H1 (cell line): ENCODE results near the gene DAPL1. TPM values are rescaled to one million over a fixed set of nuclear protein-coding genes. Genes with fewer than 3 reads are reported as not detected.

Source experiments
- CBX8 ChIP-seq: fragments of 300-800, 300-1000 bp; sonication (generic); IDR thresholded peaks from 2 replicates; pipeline ENCODE4 v1.7.1; 2016; ENCODE audit warnings: low read depth, low read length, borderline replicate concordance
- CHD1 ChIP-seq: IDR thresholded peaks from 2 replicates; pipeline ENCODE4 v1.6.1; 2012; ENCODE audit warnings: low read depth, low read length, improper control_type of control experiment
- EP300 ChIP-seq, 2 experiments: IDR thresholded peaks; 1 replicate in 1 of 2; 2 replicates in 1 of 2; pipeline ENCODE4 v1.6.1; 2011 to 2012; ENCODE audit warnings: low read depth in 2 of 2, low read length in 2 of 2, mild to moderate bottlenecking in 2 of 2, borderline replicate concordance in 1 of 2, inconsistent platforms in 1 of 2, moderate library complexity in 1 of 2
- EZH2 ChIP-seq: fragments of 200-600 bp; sonication (generic); IDR thresholded peaks from 2 replicates; pipeline ENCODE4 v1.7.1; 2012; ENCODE audit warnings: low read depth, mild to moderate bottlenecking, moderate library complexity, low read length, inconsistent platforms; ENCODE audit not compliant: severe bottlenecking
- JUND ChIP-seq: IDR thresholded peaks from 2 replicates; pipeline ENCODE4 v1.6.1; 2011; ENCODE audit warnings: mild to moderate bottlenecking, improper control_type of control experiment, low read length
- KDM4A ChIP-seq: IDR thresholded peaks from one replicate; pipeline ENCODE4 v1.7.1; 2012; ENCODE audit warnings: low read depth, mild to moderate bottlenecking, moderate library complexity, low read length, inconsistent platforms; ENCODE audit not compliant: severe bottlenecking
- RNF2 ChIP-seq: fragments of 200-900, 300-1000 bp; sonication (generic); IDR thresholded peaks from 2 replicates; pipeline ENCODE4 v1.7.1; 2016; ENCODE audit warnings: borderline replicate concordance, low read depth, mild to moderate bottlenecking, antibody characterized with exemption, low read length; ENCODE audit not compliant: poor library complexity, severe bottlenecking; ENCODE audit errors: missing control alignments
- RXRA ChIP-seq: IDR thresholded peaks from 2 replicates; pipeline ENCODE4 v1.6.1; 2011; ENCODE audit warnings: low read depth, mild to moderate bottlenecking, low read length, moderate library complexity; ENCODE audit not compliant: insufficient read depth
- polyA plus RNA-seq, 7 experiments: library from polyadenylated mRNA; depleted of rRNA in 3 of 7; stranded (reverse) in 5 of 7; unstranded in 2 of 7; fragments of >200 nt in 5 of 7; fragments of 200-250 nt in 2 of 7; gene quantifications; 1 replicate in 5 of 7; 2 replicates in 1 of 7; 4 replicates in 1 of 7; pipeline versions ENCODE4 v1.2.1 to v1.2.3, GENCODE V29; 2011 to 2013; ENCODE audit warnings: missing spikeins in 2 of 7, mixed read lengths in 2 of 7
- total RNA-seq: library from RNA; stranded (reverse); fragmentation: NEBNext Ultra II Directional; extraction: Animal tissue kit (Norgen Biotek cat#: 25700); gene quantifications from 2 replicates; pipeline ENCODE4 v1.2.1, GENCODE V29; 2021
- TF ChIP-seq, protein P1 (sequence below): fragments of 300-600 bp; sonication (generic); IDR thresholded peaks from 2 replicates; pipeline ENCODE4 v1.7.1; 2012; ENCODE audit warnings: low read length, moderate library complexity, mild to moderate bottlenecking, inconsistent platforms; ENCODE audit not compliant: insufficient replicate concordance
- TF ChIP-seq, protein P2 (sequence below): IDR thresholded peaks from 2 replicates; pipeline ENCODE4 v1.6.1; 2011; ENCODE audit warnings: low read depth, mild to moderate bottlenecking, low read length; ENCODE audit not compliant: insufficient read depth

Gene DAPL1
- total and polyA plus RNA-seq, 2 of the 8 experiments (the other 6 are each of a cell fraction or from before 2014, with no cell fraction given), result not detected

DNA sequence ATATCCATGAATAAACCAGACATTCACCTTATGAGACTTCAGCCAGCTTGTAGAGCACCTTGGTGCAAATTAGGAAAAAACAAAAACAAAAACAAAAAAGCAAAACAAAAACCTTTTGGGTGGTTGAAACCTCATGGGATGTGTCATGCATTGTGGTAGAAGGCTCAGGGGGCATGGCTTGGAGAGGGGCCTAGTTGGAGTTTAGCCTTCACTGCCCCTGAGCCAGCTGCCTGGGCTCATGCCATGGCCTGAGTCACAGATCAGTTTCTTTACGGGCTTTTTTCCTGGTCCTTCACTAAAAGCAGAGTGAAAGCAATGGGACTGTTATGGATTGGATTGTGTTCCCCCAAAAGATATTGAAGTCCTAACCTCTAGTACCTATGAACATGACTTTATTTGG is 22.0 kb upstream of the DAPL1 start (continued):
- TF ChIP-seq, protein P1, sequence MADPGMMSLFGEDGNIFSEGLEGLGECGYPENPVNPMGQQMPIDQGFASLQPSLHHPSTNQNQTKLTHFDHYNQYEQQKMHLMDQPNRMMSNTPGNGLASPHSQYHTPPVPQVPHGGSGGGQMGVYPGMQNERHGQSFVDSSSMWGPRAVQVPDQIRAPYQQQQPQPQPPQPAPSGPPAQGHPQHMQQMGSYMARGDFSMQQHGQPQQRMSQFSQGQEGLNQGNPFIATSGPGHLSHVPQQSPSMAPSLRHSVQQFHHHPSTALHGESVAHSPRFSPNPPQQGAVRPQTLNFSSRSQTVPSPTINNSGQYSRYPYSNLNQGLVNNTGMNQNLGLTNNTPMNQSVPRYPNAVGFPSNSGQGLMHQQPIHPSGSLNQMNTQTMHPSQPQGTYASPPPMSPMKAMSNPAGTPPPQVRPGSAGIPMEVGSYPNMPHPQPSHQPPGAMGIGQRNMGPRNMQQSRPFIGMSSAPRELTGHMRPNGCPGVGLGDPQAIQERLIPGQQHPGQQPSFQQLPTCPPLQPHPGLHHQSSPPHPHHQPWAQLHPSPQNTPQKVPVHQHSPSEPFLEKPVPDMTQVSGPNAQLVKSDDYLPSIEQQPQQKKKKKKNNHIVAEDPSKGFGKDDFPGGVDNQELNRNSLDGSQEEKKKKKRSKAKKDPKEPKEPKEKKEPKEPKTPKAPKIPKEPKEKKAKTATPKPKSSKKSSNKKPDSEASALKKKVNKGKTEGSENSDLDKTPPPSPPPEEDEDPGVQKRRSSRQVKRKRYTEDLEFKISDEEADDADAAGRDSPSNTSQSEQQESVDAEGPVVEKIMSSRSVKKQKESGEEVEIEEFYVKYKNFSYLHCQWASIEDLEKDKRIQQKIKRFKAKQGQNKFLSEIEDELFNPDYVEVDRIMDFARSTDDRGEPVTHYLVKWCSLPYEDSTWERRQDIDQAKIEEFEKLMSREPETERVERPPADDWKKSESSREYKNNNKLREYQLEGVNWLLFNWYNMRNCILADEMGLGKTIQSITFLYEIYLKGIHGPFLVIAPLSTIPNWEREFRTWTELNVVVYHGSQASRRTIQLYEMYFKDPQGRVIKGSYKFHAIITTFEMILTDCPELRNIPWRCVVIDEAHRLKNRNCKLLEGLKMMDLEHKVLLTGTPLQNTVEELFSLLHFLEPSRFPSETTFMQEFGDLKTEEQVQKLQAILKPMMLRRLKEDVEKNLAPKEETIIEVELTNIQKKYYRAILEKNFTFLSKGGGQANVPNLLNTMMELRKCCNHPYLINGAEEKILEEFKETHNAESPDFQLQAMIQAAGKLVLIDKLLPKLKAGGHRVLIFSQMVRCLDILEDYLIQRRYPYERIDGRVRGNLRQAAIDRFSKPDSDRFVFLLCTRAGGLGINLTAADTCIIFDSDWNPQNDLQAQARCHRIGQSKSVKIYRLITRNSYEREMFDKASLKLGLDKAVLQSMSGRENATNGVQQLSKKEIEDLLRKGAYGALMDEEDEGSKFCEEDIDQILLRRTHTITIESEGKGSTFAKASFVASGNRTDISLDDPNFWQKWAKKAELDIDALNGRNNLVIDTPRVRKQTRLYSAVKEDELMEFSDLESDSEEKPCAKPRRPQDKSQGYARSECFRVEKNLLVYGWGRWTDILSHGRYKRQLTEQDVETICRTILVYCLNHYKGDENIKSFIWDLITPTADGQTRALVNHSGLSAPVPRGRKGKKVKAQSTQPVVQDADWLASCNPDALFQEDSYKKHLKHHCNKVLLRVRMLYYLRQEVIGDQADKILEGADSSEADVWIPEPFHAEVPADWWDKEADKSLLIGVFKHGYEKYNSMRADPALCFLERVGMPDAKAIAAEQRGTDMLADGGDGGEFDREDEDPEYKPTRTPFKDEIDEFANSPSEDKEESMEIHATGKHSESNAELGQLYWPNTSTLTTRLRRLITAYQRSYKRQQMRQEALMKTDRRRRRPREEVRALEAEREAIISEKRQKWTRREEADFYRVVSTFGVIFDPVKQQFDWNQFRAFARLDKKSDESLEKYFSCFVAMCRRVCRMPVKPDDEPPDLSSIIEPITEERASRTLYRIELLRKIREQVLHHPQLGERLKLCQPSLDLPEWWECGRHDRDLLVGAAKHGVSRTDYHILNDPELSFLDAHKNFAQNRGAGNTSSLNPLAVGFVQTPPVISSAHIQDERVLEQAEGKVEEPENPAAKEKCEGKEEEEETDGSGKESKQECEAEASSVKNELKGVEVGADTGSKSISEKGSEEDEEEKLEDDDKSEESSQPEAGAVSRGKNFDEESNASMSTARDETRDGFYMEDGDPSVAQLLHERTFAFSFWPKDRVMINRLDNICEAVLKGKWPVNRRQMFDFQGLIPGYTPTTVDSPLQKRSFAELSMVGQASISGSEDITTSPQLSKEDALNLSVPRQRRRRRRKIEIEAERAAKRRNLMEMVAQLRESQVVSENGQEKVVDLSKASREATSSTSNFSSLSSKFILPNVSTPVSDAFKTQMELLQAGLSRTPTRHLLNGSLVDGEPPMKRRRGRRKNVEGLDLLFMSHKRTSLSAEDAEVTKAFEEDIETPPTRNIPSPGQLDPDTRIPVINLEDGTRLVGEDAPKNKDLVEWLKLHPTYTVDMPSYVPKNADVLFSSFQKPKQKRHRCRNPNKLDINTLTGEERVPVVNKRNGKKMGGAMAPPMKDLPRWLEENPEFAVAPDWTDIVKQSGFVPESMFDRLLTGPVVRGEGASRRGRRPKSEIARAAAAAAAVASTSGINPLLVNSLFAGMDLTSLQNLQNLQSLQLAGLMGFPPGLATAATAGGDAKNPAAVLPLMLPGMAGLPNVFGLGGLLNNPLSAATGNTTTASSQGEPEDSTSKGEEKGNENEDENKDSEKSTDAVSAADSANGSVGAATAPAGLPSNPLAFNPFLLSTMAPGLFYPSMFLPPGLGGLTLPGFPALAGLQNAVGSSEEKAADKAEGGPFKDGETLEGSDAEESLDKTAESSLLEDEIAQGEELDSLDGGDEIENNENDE, result no peak
- TF ChIP-seq JUND (no peak), KDM4A (no peak), RXRA (no peak), RNF2 (no peak), CBX8 (no peak), CHD1 (no peak), EP300 (IDR thresholded peaks at IDR 0.05; ENCODE audit: borderline replicate concordance in 1 of 2, low read depth in 2 of 2, low read length in 2 of 2) (no peak), EZH2 (no peak)
- TF ChIP-seq, protein P2, sequence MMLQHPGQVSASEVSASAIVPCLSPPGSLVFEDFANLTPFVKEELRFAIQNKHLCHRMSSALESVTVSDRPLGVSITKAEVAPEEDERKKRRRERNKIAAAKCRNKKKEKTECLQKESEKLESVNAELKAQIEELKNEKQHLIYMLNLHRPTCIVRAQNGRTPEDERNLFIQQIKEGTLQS, result no peak
